A673 (cell line): ENCODE measurements around the gene NCAPH2.

Experiments
- CTCF ChIP-seq: fragments of 300-800, 200-600 bp; sonication (generic); conservative IDR thresholded peaks from 2 replicates; pipeline ENCODE4 v1.5.1; 2017; ENCODE audit warnings: low read depth, mild to moderate bottlenecking, antibody characterized with exemption, low read length, moderate library complexity, mixed read lengths
- EZH2 ChIP-seq: fragments of 200-600 bp; sonication (generic); IDR thresholded peaks from 2 replicates; pipeline ENCODE4 v1.6.1; 2017; ENCODE audit warnings: borderline replicate concordance, low read depth, mild to moderate bottlenecking, mixed read lengths, antibody characterized with exemption, low read length; ENCODE audit not compliant: poor library complexity, severe bottlenecking

GRCh38 chr22:50471962-50472361 lies 36.1 kb upstream of the NCAPH2 start:
- TF ChIP-seq CTCF, result no peak
- no peak for TF ChIP-seq EZH2
